GM23338 (cell line): Measurements from ENCODE around the gene KIAA0753. TPM values are rescaled to one million over a fixed set of nuclear protein-coding genes. Genes with fewer than 3 reads are reported as not detected.

ENCODE experiments used
- ATAC-seq: fragments of 200-7000 bp; cut with Tn5 transposase; 3 replicates; pipeline ENCODE4 v1.9.1; 2020
- DNase-seq: peaks from one replicate; pipeline ENCODE4 v3.0.0-alpha.2; 2015; ENCODE audit warnings: low spot score
- H2AFZ ChIP-seq: fragments of 200-600 bp; sonication (generic); 2 replicates; pipeline ENCODE4 v1.8.0; 2016; ENCODE audit warnings: antibody characterized with exemption, mild to moderate bottlenecking, moderate library complexity
- H3F3A ChIP-seq: fragments of 200-600 bp; sonication (generic); replicated peaks from 2 replicates; pipeline ENCODE4 v1.8.0; 2017; ENCODE audit warnings: antibody characterized with exemption, mixed run types, low read depth
- H3K27ac ChIP-seq: fragments of 200-600 bp; sonication (generic); 2 replicates; pipeline ENCODE4 v1.6.1; 2016; ENCODE audit warnings: low read depth
- H3K27me3 ChIP-seq: fragments of 200-600 bp; sonication (generic); 2 replicates; pipeline ENCODE4 v1.8.0; 2016; ENCODE audit warnings: mild to moderate bottlenecking, mixed run types, moderate library complexity; ENCODE audit not compliant: insufficient read depth
- H3K36me3 ChIP-seq: fragments of 200-600 bp; sonication (generic); 2 replicates; pipeline ENCODE4 v1.8.0; 2016; ENCODE audit warnings: mild to moderate bottlenecking; ENCODE audit not compliant: insufficient read depth
- H3K4me1 ChIP-seq: fragments of 200-600 bp; sonication (generic); 2 replicates; pipeline ENCODE4 v1.8.0; 2016; ENCODE audit warnings: mild to moderate bottlenecking, moderate library complexity; ENCODE audit not compliant: insufficient read depth
- H3K4me2 ChIP-seq: fragments of 200-600 bp; sonication (generic); 2 replicates; pipeline ENCODE4 v1.7.1; 2017; ENCODE audit warnings: mixed run types
- H3K4me3 ChIP-seq: fragments of 200-600 bp; sonication (generic); 2 replicates; pipeline ENCODE4 v1.6.1; 2016; ENCODE audit warnings: mixed run types
- H3K79me2 ChIP-seq: fragments of 200-600 bp; sonication (generic); replicated peaks from 2 replicates; pipeline ENCODE4 v1.8.0; 2017; ENCODE audit warnings: mild to moderate bottlenecking; ENCODE audit not compliant: insufficient read depth
- H3K9me2 ChIP-seq: fragments of 200-600 bp; sonication (generic); 2 replicates; pipeline ENCODE4 v1.8.0; 2017; ENCODE audit not compliant: insufficient read depth
- H4K20me1 ChIP-seq: fragments of 200-600 bp; sonication (generic); replicated peaks from 2 replicates; pipeline ENCODE4 v1.8.0; 2017; ENCODE audit warnings: mild to moderate bottlenecking; ENCODE audit not compliant: insufficient read depth
- H3K27ac Mint-ChIP-seq: 2 replicates; pipeline ENCODE4 v1.8.0; 2020; ENCODE audit warnings: inconsistent platforms, mild to moderate bottlenecking, moderate library complexity, mixed read lengths
- H3K27me3 Mint-ChIP-seq: 3 replicates; pipeline ENCODE4 v1.8.0; 2022; ENCODE audit warnings: low read depth, mild to moderate bottlenecking, moderate library complexity, mixed read lengths, inconsistent platforms; ENCODE audit not compliant: insufficient read depth, poor library complexity
- H3K36me3 Mint-ChIP-seq: 3 replicates; pipeline ENCODE4 v1.8.0; 2021; ENCODE audit warnings: low read depth, mild to moderate bottlenecking, inconsistent platforms, moderate library complexity, mixed read lengths
- H3K4me1 Mint-ChIP-seq: 3 replicates; pipeline ENCODE4 v1.8.0; 2020; ENCODE audit warnings: mild to moderate bottlenecking, inconsistent platforms, mixed read lengths
- H3K4me3 Mint-ChIP-seq: 3 replicates; pipeline ENCODE4 v1.8.0; 2021; ENCODE audit warnings: moderate library complexity, mild to moderate bottlenecking, inconsistent platforms, mixed read lengths
- H3K9me3 Mint-ChIP-seq: 3 replicates; pipeline ENCODE4 v1.8.0; 2020; ENCODE audit warnings: moderate library complexity, mild to moderate bottlenecking, inconsistent platforms, mixed read lengths
- CREB1 ChIP-seq: fragments of 250-450 bp; sonication (Bioruptor Pico); IDR thresholded peaks from 2 replicates; pipeline ENCODE4 v1.5.0; 2020; ENCODE audit warnings: low read depth, mild to moderate bottlenecking, moderate library complexity
- EZH2 ChIP-seq: fragments of 200-600 bp; sonication (generic); IDR thresholded peaks from one replicate; pipeline ENCODE4 v1.8.0; 2017; ENCODE audit warnings: antibody characterized with exemption, mild to moderate bottlenecking, low read depth; ENCODE audit not compliant: unreplicated experiment
- EZH2phosphoT487 ChIP-seq: fragments of 200-600 bp; sonication (generic); IDR thresholded peaks from one replicate; pipeline ENCODE4 v1.8.1; 2018; ENCODE audit warnings: antibody characterized with exemption; ENCODE audit not compliant: unreplicated experiment
- JUNB ChIP-seq: IDR thresholded peaks from one replicate; pipeline ENCODE4 v1.6.1; 2016; ENCODE audit warnings: antibody characterized with exemption; ENCODE audit not compliant: unreplicated experiment
- NANOG ChIP-seq: IDR thresholded peaks from 2 replicates; pipeline ENCODE4 v1.6.1; 2016; ENCODE audit warnings: antibody characterized with exemption, borderline replicate concordance
- POLR2AphosphoS5 ChIP-seq: IDR thresholded peaks from 2 replicates; pipeline ENCODE4 v1.6.1; 2016; ENCODE audit warnings: antibody characterized with exemption, low read depth
- STAT1 ChIP-seq: IDR thresholded peaks from one replicate; pipeline ENCODE4 v1.6.1; 2016; ENCODE audit warnings: antibody characterized with exemption; ENCODE audit not compliant: unreplicated experiment
- ZNF114 ChIP-seq: fragments of 250-450 bp; sonication (Bioruptor Pico); IDR thresholded peaks from 2 replicates; pipeline ENCODE4 v1.5.0; 2020; ENCODE audit warnings: mild to moderate bottlenecking, moderate library complexity
- ZNF331 ChIP-seq: fragments of 250-450 bp; sonication (Bioruptor Pico); IDR thresholded peaks from 2 replicates; pipeline ENCODE4 v1.5.0; 2020; ENCODE audit warnings: low read depth, mild to moderate bottlenecking, moderate library complexity
- polyA plus RNA-seq: library from polyadenylated mRNA; unstranded; fragments of >200 nt; fragmentation: Nextera tagmentation; extraction: Ambion mirVana; gene quantifications from 2 replicates; pipeline ENCODE4 v1.2.1, GENCODE V29; 2016
- total RNA-seq: library from RNA; depleted of rRNA; stranded (reverse); fragments of >200 nt; shearing (Covaris generic); gene quantifications from 2 replicates; pipeline ENCODE4 v1.2.3, GENCODE V29; 2014
- TF ChIP-seq, protein P1 (sequence below), 2 experiments: fragments of 200-600 bp in 1 of 2; sonication (generic) in 1 of 2; conservative IDR thresholded peaks; 2 replicates each; pipeline versions ENCODE4 v1.5.1 to v1.6.1; 2016 to 2017; ENCODE audit warnings: antibody characterized with exemption in 2 of 2, low read depth in 2 of 2, mild to moderate bottlenecking in 2 of 2, moderate library complexity in 1 of 2
- TF ChIP-seq, protein P2 (sequence below): IDR thresholded peaks from 2 replicates; pipeline ENCODE4 v1.6.1; 2016; ENCODE audit warnings: antibody characterized with exemption
- TF ChIP-seq, protein P3 (sequence below): fragments of 250-450 bp; sonication (Bioruptor Pico); IDR thresholded peaks from 2 replicates; pipeline ENCODE4 v1.5.0; 2020; ENCODE audit warnings: mild to moderate bottlenecking, moderate library complexity
- TF ChIP-seq, protein P4 (sequence below): IDR thresholded peaks from one replicate; pipeline ENCODE4 v1.6.1; 2018; ENCODE audit warnings: antibody characterized with exemption; ENCODE audit not compliant: unreplicated experiment

Gene KIAA0753
- total and polyA plus RNA-seq, 2 experiments from 2014 or later: 6.0 to 27.8 TPM

DNA sequence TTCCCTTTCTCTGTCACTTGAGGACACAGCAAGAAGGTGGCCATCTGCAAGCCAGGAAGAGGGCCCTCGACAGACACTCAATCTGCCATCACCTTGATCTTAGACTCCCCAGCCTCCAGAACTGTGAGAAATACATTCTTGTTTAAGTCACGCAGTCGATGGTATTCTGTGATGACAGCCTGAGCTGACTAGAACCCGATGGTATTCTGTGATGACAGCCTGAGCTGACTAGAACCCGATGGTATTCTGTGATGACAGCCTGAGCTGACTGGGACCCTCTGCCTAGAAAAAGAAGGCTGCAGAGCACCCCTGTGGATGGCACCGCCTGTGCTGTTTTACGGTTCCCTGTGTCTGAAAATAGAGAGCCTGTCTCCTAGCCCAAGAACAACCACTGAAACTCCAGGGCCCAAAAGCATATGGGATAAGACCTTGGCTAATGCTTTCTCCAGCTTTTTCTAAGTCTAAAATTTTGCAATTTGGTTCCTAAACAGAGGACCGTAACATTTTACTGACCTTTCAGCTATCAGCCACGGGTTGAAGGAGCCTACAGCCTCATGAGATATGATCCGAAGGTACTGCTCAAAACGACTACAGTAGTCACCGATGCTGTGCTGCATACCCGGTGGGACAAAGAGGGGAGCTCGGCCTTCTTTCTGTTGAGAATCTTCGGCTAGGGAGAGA lies 51.1 kb downstream of the KIAA0753 start:
- Histone ChIP-seq H3K27me3 (no peaks in the 10 kb centered on the region), H3K79me2 (no peaks in the 10 kb centered on the region), H3K4me1 (no peaks in the 10 kb centered on the region), H2AFZ (no peak overlapping the region), H3K9me2 (no peaks in the 10 kb centered on the region), H4K20me1 (no peaks in the 10 kb centered on the region; the same call in 1 of the 2 replicates), H3K27ac (no peak overlapping the region), H3F3A (no peaks in the 10 kb centered on the region), H3K4me2 (no peak overlapping the region), H3K4me3 (no peak overlapping the region), H3K36me3 (peaks cover 46% of the 10 kb centered on the region)
- H3K4me3 Mint-ChIP-seq: no peak overlapping the region
- no peaks in the 10 kb centered on the region for H3K27me3 Mint-ChIP-seq
- ATAC-seq: no peak
- TF ChIP-seq, protein P1, sequence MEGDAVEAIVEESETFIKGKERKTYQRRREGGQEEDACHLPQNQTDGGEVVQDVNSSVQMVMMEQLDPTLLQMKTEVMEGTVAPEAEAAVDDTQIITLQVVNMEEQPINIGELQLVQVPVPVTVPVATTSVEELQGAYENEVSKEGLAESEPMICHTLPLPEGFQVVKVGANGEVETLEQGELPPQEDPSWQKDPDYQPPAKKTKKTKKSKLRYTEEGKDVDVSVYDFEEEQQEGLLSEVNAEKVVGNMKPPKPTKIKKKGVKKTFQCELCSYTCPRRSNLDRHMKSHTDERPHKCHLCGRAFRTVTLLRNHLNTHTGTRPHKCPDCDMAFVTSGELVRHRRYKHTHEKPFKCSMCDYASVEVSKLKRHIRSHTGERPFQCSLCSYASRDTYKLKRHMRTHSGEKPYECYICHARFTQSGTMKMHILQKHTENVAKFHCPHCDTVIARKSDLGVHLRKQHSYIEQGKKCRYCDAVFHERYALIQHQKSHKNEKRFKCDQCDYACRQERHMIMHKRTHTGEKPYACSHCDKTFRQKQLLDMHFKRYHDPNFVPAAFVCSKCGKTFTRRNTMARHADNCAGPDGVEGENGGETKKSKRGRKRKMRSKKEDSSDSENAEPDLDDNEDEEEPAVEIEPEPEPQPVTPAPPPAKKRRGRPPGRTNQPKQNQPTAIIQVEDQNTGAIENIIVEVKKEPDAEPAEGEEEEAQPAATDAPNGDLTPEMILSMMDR (conservative IDR thresholded peaks at IDR 0.05; ENCODE audit: low read depth in 2 of 2): no peak
- no peak for TF ChIP-seq ZNF331 (CRISPR knock-in tag)
- no peak for TF ChIP-seq CREB1 (CRISPR knock-in tag)
- TF ChIP-seq JUNB: no peak
- TF ChIP-seq, protein P2, sequence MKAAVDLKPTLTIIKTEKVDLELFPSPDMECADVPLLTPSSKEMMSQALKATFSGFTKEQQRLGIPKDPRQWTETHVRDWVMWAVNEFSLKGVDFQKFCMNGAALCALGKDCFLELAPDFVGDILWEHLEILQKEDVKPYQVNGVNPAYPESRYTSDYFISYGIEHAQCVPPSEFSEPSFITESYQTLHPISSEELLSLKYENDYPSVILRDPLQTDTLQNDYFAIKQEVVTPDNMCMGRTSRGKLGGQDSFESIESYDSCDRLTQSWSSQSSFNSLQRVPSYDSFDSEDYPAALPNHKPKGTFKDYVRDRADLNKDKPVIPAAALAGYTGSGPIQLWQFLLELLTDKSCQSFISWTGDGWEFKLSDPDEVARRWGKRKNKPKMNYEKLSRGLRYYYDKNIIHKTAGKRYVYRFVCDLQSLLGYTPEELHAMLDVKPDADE: no peak
- TF ChIP-seq, protein P3, sequence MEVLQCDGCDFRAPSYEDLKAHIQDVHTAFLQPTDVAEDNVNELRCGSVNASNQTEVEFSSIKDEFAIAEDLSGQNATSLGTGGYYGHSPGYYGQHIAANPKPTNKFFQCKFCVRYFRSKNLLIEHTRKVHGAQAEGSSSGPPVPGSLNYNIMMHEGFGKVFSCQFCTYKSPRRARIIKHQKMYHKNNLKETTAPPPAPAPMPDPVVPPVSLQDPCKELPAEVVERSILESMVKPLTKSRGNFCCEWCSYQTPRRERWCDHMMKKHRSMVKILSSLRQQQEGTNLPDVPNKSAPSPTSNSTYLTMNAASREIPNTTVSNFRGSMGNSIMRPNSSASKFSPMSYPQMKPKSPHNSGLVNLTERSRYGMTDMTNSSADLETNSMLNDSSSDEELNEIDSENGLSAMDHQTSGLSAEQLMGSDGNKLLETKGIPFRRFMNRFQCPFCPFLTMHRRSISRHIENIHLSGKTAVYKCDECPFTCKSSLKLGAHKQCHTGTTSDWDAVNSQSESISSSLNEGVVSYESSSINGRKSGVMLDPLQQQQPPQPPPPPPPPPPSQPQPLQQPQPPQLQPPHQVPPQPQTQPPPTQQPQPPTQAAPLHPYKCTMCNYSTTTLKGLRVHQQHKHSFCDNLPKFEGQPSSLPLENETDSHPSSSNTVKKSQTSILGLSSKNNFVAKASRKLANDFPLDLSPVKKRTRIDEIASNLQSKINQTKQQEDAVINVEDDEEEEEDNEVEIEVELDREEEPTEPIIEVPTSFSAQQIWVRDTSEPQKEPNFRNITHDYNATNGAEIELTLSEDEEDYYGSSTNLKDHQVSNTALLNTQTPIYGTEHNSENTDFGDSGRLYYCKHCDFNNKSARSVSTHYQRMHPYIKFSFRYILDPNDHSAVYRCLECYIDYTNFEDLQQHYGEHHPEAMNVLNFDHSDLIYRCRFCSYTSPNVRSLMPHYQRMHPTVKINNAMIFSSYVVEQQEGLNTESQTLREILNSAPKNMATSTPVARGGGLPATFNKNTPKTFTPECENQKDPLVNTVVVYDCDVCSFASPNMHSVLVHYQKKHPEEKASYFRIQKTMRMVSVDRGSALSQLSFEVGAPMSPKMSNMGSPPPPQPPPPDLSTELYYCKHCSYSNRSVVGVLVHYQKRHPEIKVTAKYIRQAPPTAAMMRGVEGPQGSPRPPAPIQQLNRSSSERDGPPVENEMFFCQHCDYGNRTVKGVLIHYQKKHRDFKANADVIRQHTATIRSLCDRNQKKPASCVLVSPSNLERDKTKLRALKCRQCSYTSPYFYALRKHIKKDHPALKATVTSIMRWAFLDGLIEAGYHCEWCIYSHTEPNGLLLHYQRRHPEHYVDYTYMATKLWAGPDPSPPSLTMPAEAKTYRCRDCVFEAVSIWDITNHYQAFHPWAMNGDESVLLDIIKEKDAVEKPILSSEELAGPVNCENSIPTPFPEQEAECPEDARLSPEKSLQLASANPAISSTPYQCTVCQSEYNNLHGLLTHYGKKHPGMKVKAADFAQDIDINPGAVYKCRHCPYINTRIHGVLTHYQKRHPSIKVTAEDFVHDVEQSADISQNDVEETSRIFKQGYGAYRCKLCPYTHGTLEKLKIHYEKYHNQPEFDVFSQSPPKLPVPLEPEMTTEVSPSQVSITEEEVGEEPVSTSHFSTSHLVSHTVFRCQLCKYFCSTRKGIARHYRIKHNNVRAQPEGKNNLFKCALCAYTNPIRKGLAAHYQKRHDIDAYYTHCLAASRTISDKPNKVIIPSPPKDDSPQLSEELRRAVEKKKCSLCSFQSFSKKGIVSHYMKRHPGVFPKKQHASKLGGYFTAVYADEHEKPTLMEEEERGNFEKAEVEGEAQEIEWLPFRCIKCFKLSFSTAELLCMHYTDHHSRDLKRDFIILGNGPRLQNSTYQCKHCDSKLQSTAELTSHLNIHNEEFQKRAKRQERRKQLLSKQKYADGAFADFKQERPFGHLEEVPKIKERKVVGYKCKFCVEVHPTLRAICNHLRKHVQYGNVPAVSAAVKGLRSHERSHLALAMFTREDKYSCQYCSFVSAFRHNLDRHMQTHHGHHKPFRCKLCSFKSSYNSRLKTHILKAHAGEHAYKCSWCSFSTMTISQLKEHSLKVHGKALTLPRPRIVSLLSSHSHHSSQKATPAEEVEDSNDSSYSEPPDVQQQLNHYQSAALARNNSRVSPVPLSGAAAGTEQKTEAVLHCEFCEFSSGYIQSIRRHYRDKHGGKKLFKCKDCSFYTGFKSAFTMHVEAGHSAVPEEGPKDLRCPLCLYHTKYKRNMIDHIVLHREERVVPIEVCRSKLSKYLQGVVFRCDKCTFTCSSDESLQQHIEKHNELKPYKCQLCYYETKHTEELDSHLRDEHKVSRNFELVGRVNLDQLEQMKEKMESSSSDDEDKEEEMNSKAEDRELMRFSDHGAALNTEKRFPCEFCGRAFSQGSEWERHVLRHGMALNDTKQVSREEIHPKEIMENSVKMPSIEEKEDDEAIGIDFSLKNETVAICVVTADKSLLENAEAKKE: no peak
- no peak for TF ChIP-seq STAT1
- TF ChIP-seq ZNF114 (CRISPR knock-in tag): no peak
- no peak for TF ChIP-seq EZH2
- no peak for TF ChIP-seq POLR2AphosphoS5
- no peak for TF ChIP-seq NANOG
- TF ChIP-seq, protein P4, sequence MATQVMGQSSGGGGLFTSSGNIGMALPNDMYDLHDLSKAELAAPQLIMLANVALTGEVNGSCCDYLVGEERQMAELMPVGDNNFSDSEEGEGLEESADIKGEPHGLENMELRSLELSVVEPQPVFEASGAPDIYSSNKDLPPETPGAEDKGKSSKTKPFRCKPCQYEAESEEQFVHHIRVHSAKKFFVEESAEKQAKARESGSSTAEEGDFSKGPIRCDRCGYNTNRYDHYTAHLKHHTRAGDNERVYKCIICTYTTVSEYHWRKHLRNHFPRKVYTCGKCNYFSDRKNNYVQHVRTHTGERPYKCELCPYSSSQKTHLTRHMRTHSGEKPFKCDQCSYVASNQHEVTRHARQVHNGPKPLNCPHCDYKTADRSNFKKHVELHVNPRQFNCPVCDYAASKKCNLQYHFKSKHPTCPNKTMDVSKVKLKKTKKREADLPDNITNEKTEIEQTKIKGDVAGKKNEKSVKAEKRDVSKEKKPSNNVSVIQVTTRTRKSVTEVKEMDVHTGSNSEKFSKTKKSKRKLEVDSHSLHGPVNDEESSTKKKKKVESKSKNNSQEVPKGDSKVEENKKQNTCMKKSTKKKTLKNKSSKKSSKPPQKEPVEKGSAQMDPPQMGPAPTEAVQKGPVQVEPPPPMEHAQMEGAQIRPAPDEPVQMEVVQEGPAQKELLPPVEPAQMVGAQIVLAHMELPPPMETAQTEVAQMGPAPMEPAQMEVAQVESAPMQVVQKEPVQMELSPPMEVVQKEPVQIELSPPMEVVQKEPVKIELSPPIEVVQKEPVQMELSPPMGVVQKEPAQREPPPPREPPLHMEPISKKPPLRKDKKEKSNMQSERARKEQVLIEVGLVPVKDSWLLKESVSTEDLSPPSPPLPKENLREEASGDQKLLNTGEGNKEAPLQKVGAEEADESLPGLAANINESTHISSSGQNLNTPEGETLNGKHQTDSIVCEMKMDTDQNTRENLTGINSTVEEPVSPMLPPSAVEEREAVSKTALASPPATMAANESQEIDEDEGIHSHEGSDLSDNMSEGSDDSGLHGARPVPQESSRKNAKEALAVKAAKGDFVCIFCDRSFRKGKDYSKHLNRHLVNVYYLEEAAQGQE: no peak
- no peak for TF ChIP-seq EZH2phosphoT487
- H3K27ac Mint-ChIP-seq: no peak overlapping the region
- H3K36me3 Mint-ChIP-seq: peaks cover 72% of the 10 kb centered on the region
- H3K9me3 Mint-ChIP-seq: no peaks in the 10 kb centered on the region; the same call in 2 of the 3 replicates
- H3K4me1 Mint-ChIP-seq: peaks cover 7% of the 10 kb centered on the region; the same call in 2 of the 3 replicates
- DNase-seq: no peak
